Adrenal gland (tissue), 12 donors: Measurements from ENCODE around the gene ATP8A2. TPM values are rescaled to one million over a fixed set of nuclear protein-coding genes. Genes with fewer than 3 reads are reported as not detected.
"Not testable (repeated sequence)": the region's sequence is repeated elsewhere in the genome, so short reads cannot be mapped to it uniquely, and the experiment has no call there.

Experiments used
- DNase-seq, 7 donors: peaks; one replicate each; pipeline ENCODE4 v3.0.0-alpha.2; 2019 to 2020
- H3K27ac ChIP-seq, 5 donors: fragments of 200-600 bp; sonication (generic) in 4 of 5; 1 replicate in 3 of 5; 2 replicates in 2 of 5; pipeline versions ENCODE4 v1.5.1 to v1.8.0; 2016 to 2020; ENCODE audit warnings: mild to moderate bottlenecking in 1 of 5
- H3K27me3 ChIP-seq: fragments of 200-600 bp; 2 replicates; pipeline ENCODE4 v1.8.0; 2021
- H3K36me3 ChIP-seq, 2 donors: fragments of 200-600 bp; replicated peaks in 1 of 2; 1 replicate in 1 of 2; 2 replicates in 1 of 2; pipeline versions ENCODE4 v1.5.1 to v1.8.0; 2018 to 2022
- H3K4me1 ChIP-seq, 2 donors: fragments of 200-600 bp; replicated peaks in 1 of 2; 1 replicate in 1 of 2; 2 replicates in 1 of 2; pipeline versions ENCODE4 v1.5.1 to v1.8.0; 2018 to 2021
- H3K4me3 ChIP-seq, 4 donors: fragments of 200-600 bp; sonication (generic) in 3 of 4; one replicate each; pipeline ENCODE4 v1.5.1; 2016 to 2018
- H3K9me3 ChIP-seq, 3 donors: fragments of 200-600 bp; sonication (generic) in 1 of 3; replicated peaks in 1 of 3; 1 replicate in 2 of 3; 2 replicates in 1 of 3; pipeline versions ENCODE4 v1.5.1 to v1.8.0; 2016 to 2021
- POLR2A ChIP-seq, 2 donors: fragments of 450-650 bp; IDR thresholded peaks; one replicate each; pipeline ENCODE4 v1.6.1; 2017; ENCODE audit warnings: antibody characterized with exemption in 2 of 2, mild to moderate bottlenecking in 2 of 2, moderate library complexity in 1 of 2
- WGBS, 4 donors: extraction: QIAGEN DNeasy Blood & Tissue Kit in 2 of 4; methylation state at CpG; one replicate each; pipeline versions ENCODE4 v1.1.5 to v1.1.7; 2013 to 2017; 5-methylcytosine and 5-hydroxymethylcytosine counted together
- intact Hi-C, 2 donors: fragments of 100-400 bp; cut with DNase I; formaldehyde crosslinking; loops; one replicate each; pipeline versions ENCODE4 v1.14.1 to v1.15.0; 2022 to 2023
- polyA plus RNA-seq, 3 donors: library from polyadenylated mRNA; stranded (reverse); fragments of 200-250 nt in 2 of 3; fragments of 350-450 nt in 1 of 3; fragmentation: Illumina TruSeq in 1 of 3; extraction: RNeasy Lipid Tissue Mini Kit (QIAGEN cat#74804) in 1 of 3; gene quantifications; one replicate each; pipeline ENCODE4 v1.2.3, GENCODE V29; 2013 to 2014
- total RNA-seq, 9 donors: library from RNA; depleted of rRNA in 4 of 9; stranded (reverse); fragments of >200 nt in 4 of 9; fragments of 120-200 nt in 1 of 9; fragmentation: NEBNext Ultra II Directional in 1 of 9; extraction: Animal tissue kit (Norgen Biotek cat#: 25700) in 1 of 9; gene quantifications; one replicate each; pipeline versions ENCODE4 v1.1.0 to v1.2.4, GENCODE V29; 2013 to 2023
- TF ChIP-seq, protein P1 (sequence below), 6 experiments: fragments of 450-650 bp in 4 of 6; fragments of 200-600 bp in 2 of 6; sonication (generic) in 1 of 6; IDR thresholded peaks; 1 replicate in 5 of 6; 2 replicates in 1 of 6; pipeline versions ENCODE4 v1.5.1 to v1.8.0; 2016 to 2021; ENCODE audit warnings: antibody characterized with exemption in 6 of 6, mild to moderate bottlenecking in 2 of 6, moderate library complexity in 1 of 6
- donor health status: healthy with polysubstance abuse.
- donor health status: Bipolar disorder and iron deficiency.
- donor health status: DM: yes; HTN: yes; CAD: no.
- donor health status: DM: no; HTN: no; CAD: no.
- donor health status: DM: no; HTN: no; CAD: no.
- donor health status: DM: yes; HTN: yes; CAD: no.

ATP8A2 gene
- total and polyA plus RNA-seq, 12 donors = 0.77 to 14.0 (median 4.3) TPM

DNA sequence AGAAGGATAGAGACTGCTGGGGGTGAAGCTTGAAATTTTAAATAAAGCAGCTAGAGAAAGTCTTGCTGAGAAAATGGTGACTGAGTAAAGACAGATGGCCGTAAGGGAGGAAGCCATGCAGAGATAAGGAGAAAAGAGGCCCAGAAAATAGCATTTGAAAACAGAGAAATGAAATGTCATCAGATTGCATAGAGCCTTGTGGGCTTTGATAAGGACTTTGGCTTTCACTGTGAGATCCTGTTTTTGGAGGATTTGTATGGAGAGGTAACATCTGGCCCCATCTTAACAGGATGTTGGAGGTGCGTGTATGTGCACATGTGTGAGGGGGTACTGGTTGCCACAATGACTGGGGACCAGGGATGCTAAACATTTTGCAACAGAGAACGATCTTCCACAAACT, 19.5 kb upstream of the ATP8A2 start:
- TF ChIP-seq, protein P1, sequence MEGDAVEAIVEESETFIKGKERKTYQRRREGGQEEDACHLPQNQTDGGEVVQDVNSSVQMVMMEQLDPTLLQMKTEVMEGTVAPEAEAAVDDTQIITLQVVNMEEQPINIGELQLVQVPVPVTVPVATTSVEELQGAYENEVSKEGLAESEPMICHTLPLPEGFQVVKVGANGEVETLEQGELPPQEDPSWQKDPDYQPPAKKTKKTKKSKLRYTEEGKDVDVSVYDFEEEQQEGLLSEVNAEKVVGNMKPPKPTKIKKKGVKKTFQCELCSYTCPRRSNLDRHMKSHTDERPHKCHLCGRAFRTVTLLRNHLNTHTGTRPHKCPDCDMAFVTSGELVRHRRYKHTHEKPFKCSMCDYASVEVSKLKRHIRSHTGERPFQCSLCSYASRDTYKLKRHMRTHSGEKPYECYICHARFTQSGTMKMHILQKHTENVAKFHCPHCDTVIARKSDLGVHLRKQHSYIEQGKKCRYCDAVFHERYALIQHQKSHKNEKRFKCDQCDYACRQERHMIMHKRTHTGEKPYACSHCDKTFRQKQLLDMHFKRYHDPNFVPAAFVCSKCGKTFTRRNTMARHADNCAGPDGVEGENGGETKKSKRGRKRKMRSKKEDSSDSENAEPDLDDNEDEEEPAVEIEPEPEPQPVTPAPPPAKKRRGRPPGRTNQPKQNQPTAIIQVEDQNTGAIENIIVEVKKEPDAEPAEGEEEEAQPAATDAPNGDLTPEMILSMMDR (IDR thresholded peaks at IDR 0.05) = no peak
- no peak for TF ChIP-seq POLR2A (IDR thresholded peaks at IDR 0.05)
- Histone ChIP-seq H3K36me3 (no peaks in the 10 kb centered on the region), H3K27ac (no peak overlapping the region), H3K4me3 (no peak overlapping the region), H3K27me3 (peaks cover 6% of the 10 kb centered on the region), H3K9me3 (no peaks in the 10 kb centered on the region), H3K4me1 (no peaks in the 10 kb centered on the region)
- 47 to 53% (median 49%) methylated on average over 3 of the region's 3 CpGs for WGBS, 4 donors
- DNase-seq = no peak
- intact Hi-C loops = no loop called here

DNA sequence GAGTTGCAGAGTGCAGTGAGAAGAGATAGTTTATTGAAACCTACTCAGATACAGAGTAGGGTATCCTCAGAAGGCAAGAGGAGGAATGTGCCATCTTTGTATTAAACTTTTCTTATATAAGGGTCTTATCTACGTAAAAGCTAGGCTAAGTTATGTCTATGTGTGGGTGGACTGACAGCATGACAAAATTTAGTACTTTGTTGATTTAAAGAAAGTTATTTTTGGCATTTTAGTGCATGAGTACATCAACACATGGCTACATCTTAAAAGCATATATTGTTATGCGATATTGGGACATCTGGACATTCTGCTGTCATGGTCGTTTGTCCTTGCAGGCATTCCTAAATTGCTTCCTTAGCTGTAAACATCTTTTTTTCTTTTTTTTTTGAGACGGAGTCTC, 19.0 kb upstream of the ATP8A2 start:
- no peak for DNase-seq
- Histone ChIP-seq H3K4me1 (no peaks in the 10 kb centered on the region), H3K27me3 (peaks cover 6% of the 10 kb centered on the region), H3K9me3 (no peaks in the 10 kb centered on the region), H3K36me3 (no peaks in the 10 kb centered on the region), H3K27ac (no peak overlapping the region), H3K4me3 (no peak overlapping the region)
- intact Hi-C loops = no loop called here
- WGBS, 4 donors = 52 to 64% (median 59%) methylated on average over 4 of the region's 4 CpGs
- TF ChIP-seq, protein P1 (IDR thresholded peaks at IDR 0.05) = no peak
- no peak for TF ChIP-seq POLR2A (IDR thresholded peaks at IDR 0.05)

- Histone ChIP-seq H3K4me3 (no peak overlapping the region), H3K27ac (no peak overlapping the region), H3K36me3 (no peaks in the 10 kb centered on the region), H3K27me3 (peaks cover 6% of the 10 kb centered on the region), H3K4me1 (no peaks in the 10 kb centered on the region), H3K9me3 (no peaks in the 10 kb centered on the region)
- DNase-seq = no peak
- intact Hi-C loops = no loop called here
- WGBS, 4 donors = 84 to 93% (median 87%) methylated on average over 4 of the region's 4 CpGs
- TF ChIP-seq, protein P1 (IDR thresholded peaks at IDR 0.05) = no peak
- TF ChIP-seq POLR2A (IDR thresholded peaks at IDR 0.05) = no peak
These were observed 18.4 kb upstream of the ATP8A2 start for GRCh38 chr13:25353344-25353743.

DNA sequence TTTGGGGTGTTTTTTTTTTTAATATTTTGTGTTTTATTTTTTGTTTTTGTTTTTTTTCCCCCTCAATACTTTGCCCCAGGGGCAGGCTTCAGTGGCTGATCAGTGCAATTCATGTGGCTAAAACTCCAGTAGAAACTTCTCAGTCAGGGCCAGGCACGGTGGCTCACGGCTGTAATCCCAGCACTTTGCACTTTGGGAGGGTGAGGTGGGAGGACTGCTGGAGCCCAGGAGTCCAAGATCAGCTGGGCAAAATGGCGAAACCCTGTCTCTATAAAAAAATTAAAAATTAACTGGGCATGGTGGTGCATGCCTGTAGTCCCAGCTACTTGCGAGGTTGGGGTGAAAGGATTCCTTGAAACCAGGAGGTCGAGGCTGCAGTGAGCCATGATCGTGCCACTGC, 17.4 kb upstream of the ATP8A2 start:
- DNase-seq = no peak
- WGBS, 4 donors = 78 to 90% (median 82%) methylated on average over 6 of the region's 6 CpGs
- no peaks in the 10 kb centered on the region for H3K9me3 ChIP-seq
- no peak overlapping the region for H3K27ac ChIP-seq
- H3K4me3 ChIP-seq = no peak overlapping the region
- no peaks in the 10 kb centered on the region for H3K4me1 ChIP-seq
- H3K27me3 ChIP-seq = peaks cover 6% of the 10 kb centered on the region
- TF ChIP-seq, protein P1 (IDR thresholded peaks at IDR 0.05) = no peak
- TF ChIP-seq POLR2A (IDR thresholded peaks at IDR 0.05) = no peak
- intact Hi-C loops = no loop called here
- no peaks in the 10 kb centered on the region for H3K36me3 ChIP-seq

GRCh38 chr13:25360443-25360842, 11.3 kb upstream of the ATP8A2 start:
- H3K4me1 ChIP-seq, H3K4me3 ChIP-seq, H3K9me3 ChIP-seq, H3K27me3 ChIP-seq, intact Hi-C loops, DNase-seq, H3K36me3 ChIP-seq, H3K27ac ChIP-seq: not testable (repeated sequence)
- WGBS, 4 donors = 94 to 97% (median 95%) methylated on average over 6 of the region's 6 CpGs
